H1 (cell line): ENCODE results near the gene GTSE1. TPM values are rescaled to one million over a fixed set of nuclear protein-coding genes. Genes with fewer than 3 reads are reported as not detected.

Source experiments
- CTCF ChIA-PET: fragments of 300-600 bp; sonication (Branson Sonifier 250); formaldehyde crosslinking; loops from one replicate; lab custom pipeline; 2021; ENCODE audit not compliant: partially characterized antibody; lab: Charles Lee
- POLR2A ChIA-PET: fragments of 300-600 bp; sonication (Branson Sonifier 250); formaldehyde crosslinking; loops from one replicate; lab custom pipeline; 2021; ENCODE audit warnings: inconsistent platforms; ENCODE audit not compliant: partially characterized antibody; lab: Charles Lee
- DNase-seq, 2 experiments: peaks; one replicate each; pipeline versions ENCODE4 v3.0.0 to v3.0.0-alpha.2; 2010 to 2022; ENCODE audit warnings: low spot score in 2 of 2, low read depth in 1 of 2, mixed read lengths in 1 of 2
- FAIRE-seq: peaks from 2 replicates; lab custom pipeline; 2011; peaks lifted over from hg19 to GRCh38; lab: Jason Lieb, UNC
- H2AFZ ChIP-seq: 2 replicates; pipeline ENCODE4 v1.8.1; 2012; ENCODE audit warnings: low read length, inconsistent platforms
- H2AK5ac ChIP-seq: 2 replicates; pipeline ENCODE4 v1.6.1; 2013; ENCODE audit warnings: low read depth, low read length
- H2BK120ac ChIP-seq: replicated peaks from 2 replicates; pipeline ENCODE3; 2013; ENCODE audit warnings: low read depth, low read length, inconsistent platforms
- H2BK12ac ChIP-seq: 2 replicates; pipeline ENCODE4 v1.6.1; 2013; ENCODE audit warnings: low read depth, low read length
- H2BK15ac ChIP-seq: 2 replicates; pipeline ENCODE4 v1.6.1; 2013; ENCODE audit warnings: low read length
- H2BK20ac ChIP-seq: 2 replicates; pipeline ENCODE4 v1.6.1; 2013; ENCODE audit warnings: low read length
- H2BK5ac ChIP-seq: 2 replicates; pipeline ENCODE4 v1.6.1; 2013; ENCODE audit warnings: low read depth, low read length
- H3K14ac ChIP-seq: 2 replicates; pipeline ENCODE4 v1.6.1; 2013; ENCODE audit warnings: inconsistent platforms; ENCODE audit not compliant: insufficient read length
- H3K18ac ChIP-seq: 2 replicates; pipeline ENCODE4 v1.6.1; 2013; ENCODE audit warnings: low read length; ENCODE audit errors: extremely low read depth
- H3K23ac ChIP-seq: 2 replicates; pipeline ENCODE4 v1.6.1; 2013; ENCODE audit warnings: inconsistent platforms; ENCODE audit not compliant: insufficient read length
- H3K23me2 ChIP-seq: 2 replicates; pipeline ENCODE4 v1.6.1; 2013; ENCODE audit warnings: low read depth, low read length
- H3K27ac ChIP-seq: 2 replicates; pipeline ENCODE4 v1.6.1; 2011; ENCODE audit warnings: low read depth, low read length, inconsistent platforms
- H3K27me3 ChIP-seq, 4 experiments: replicated peaks in 1 of 4; 1 replicate in 1 of 4; 2 replicates in 3 of 4; pipeline versions ENCODE4 v1.6.1 to v1.8.1; 2011 to 2013; ENCODE audit warnings: low read length in 3 of 4, mild to moderate bottlenecking in 3 of 4, inconsistent platforms in 2 of 4, mixed read lengths in 2 of 4, moderate library complexity in 1 of 4; ENCODE audit not compliant: control insufficient read depth in 3 of 4, insufficient read depth in 3 of 4; ENCODE audit errors: extremely low read depth in 1 of 4
- H3K36me3 ChIP-seq, 4 experiments: 2 replicates each; pipeline versions ENCODE4 v1.6.1 to v1.8.1; 2011 to 2013; ENCODE audit warnings: mild to moderate bottlenecking in 4 of 4, low read length in 3 of 4, moderate library complexity in 2 of 4, control low read depth in 1 of 4, inconsistent platforms in 1 of 4; ENCODE audit not compliant: insufficient read depth in 4 of 4, control insufficient read depth in 2 of 4
- H3K4ac ChIP-seq: replicated peaks from 2 replicates; pipeline ENCODE3; 2013; ENCODE audit warnings: low read length, low read depth, mixed read lengths, inconsistent platforms; ENCODE audit not compliant: insufficient read length
- H3K4me1 ChIP-seq, 4 experiments: replicated peaks in 1 of 4; 1 replicate in 1 of 4; 2 replicates in 3 of 4; pipeline versions ENCODE4 v1.6.1 to v1.8.1; 2011 to 2013; ENCODE audit warnings: low read length in 3 of 4, inconsistent platforms in 2 of 4, mixed read lengths in 1 of 4; ENCODE audit not compliant: insufficient read depth in 4 of 4, control insufficient read depth in 3 of 4
- H3K4me2 ChIP-seq, 2 experiments: 2 replicates each; pipeline versions ENCODE4 v1.6.1 to v1.8.1; 2011 to 2013; ENCODE audit warnings: low read depth in 2 of 2, low read length in 2 of 2, control low read depth in 1 of 2, inconsistent platforms in 1 of 2, mild to moderate bottlenecking in 1 of 2; ENCODE audit not compliant: insufficient read depth in 1 of 2
- H3K4me3 ChIP-seq, 4 experiments: fragments of 200-600, 300-600 bp in 1 of 4; sonication (generic), shearing (Covaris generic), sonication (Bioruptor Twin) in 1 of 4; 2 replicates each; pipeline versions ENCODE4 v1.5.1 to v1.8.1; 2011 to 2016; ENCODE audit warnings: low read length in 4 of 4, low read depth in 3 of 4, control low read depth in 2 of 4, inconsistent platforms in 2 of 4, mild to moderate bottlenecking in 2 of 4, mixed read lengths in 1 of 4, moderate library complexity in 1 of 4; ENCODE audit not compliant: insufficient read depth in 2 of 4; ENCODE audit errors: extremely low read depth in 1 of 4
- H3K56ac ChIP-seq: replicated peaks from 2 replicates; pipeline ENCODE3; 2013; ENCODE audit warnings: low read depth, mild to moderate bottlenecking, mixed read lengths, low read length, inconsistent platforms; ENCODE audit not compliant: insufficient read length
- H3K79me1 ChIP-seq: 2 replicates; pipeline ENCODE4 v1.6.1; 2013; ENCODE audit warnings: low read depth, low read length, control low read depth
- H3K79me2 ChIP-seq, 2 experiments: 2 replicates each; pipeline versions ENCODE4 v1.6.1 to v1.8.1; 2012 to 2013; ENCODE audit warnings: low read length in 2 of 2, mild to moderate bottlenecking in 2 of 2, inconsistent platforms in 1 of 2; ENCODE audit not compliant: insufficient read depth in 2 of 2, control insufficient read depth in 1 of 2
- H3K9ac ChIP-seq, 4 experiments: replicated peaks in 1 of 4; 1 replicate in 1 of 4; 2 replicates in 3 of 4; pipeline versions ENCODE4 v1.6.1 to v1.8.1; 2011 to 2013; ENCODE audit warnings: low read depth in 3 of 4, low read length in 3 of 4, control low read depth in 2 of 4, mild to moderate bottlenecking in 2 of 4, moderate library complexity in 2 of 4, inconsistent platforms in 1 of 4; ENCODE audit errors: extremely low read depth in 1 of 4
- H3K9me3 ChIP-seq, 2 experiments: 2 replicates each; pipeline versions ENCODE4 v1.6.1 to v1.8.1; 2012 to 2013; ENCODE audit warnings: mild to moderate bottlenecking in 2 of 2, moderate library complexity in 2 of 2, control low read depth in 1 of 2, inconsistent platforms in 1 of 2, low read depth in 1 of 2, low read length in 1 of 2, mixed read lengths in 1 of 2; ENCODE audit not compliant: insufficient read depth in 2 of 2
- H4K20me1 ChIP-seq, 2 experiments: replicated peaks in 1 of 2; 2 replicates each; pipeline versions ENCODE3 to v1.8.1; 2011 to 2013; ENCODE audit warnings: inconsistent platforms in 2 of 2, low read length in 2 of 2, mild to moderate bottlenecking in 1 of 2; ENCODE audit not compliant: insufficient read depth in 2 of 2, control insufficient read depth in 1 of 2
- H4K5ac ChIP-seq: 2 replicates; pipeline ENCODE4 v1.6.1; 2013; ENCODE audit warnings: low read length, low read depth, mixed read lengths, inconsistent platforms; ENCODE audit not compliant: insufficient read length
- H4K8ac ChIP-seq: 2 replicates; pipeline ENCODE4 v1.8.0; 2013; ENCODE audit warnings: mild to moderate bottlenecking, moderate library complexity, low read length, inconsistent platforms; ENCODE audit not compliant: insufficient read depth; ENCODE audit errors: extremely low read depth
- H4K91ac ChIP-seq: replicated peaks from 2 replicates; pipeline ENCODE3; 2013; ENCODE audit warnings: low read length, mixed read lengths, inconsistent platforms; ENCODE audit not compliant: insufficient read length
- CHD1 ChIP-seq: IDR thresholded peaks from 2 replicates; pipeline ENCODE4 v1.6.1; 2012; ENCODE audit warnings: low read depth, low read length, improper control_type of control experiment
- JUND ChIP-seq: IDR thresholded peaks from 2 replicates; pipeline ENCODE4 v1.6.1; 2011; ENCODE audit warnings: mild to moderate bottlenecking, improper control_type of control experiment, low read length
- KDM4A ChIP-seq: IDR thresholded peaks from one replicate; pipeline ENCODE4 v1.7.1; 2012; ENCODE audit warnings: low read depth, mild to moderate bottlenecking, moderate library complexity, low read length, inconsistent platforms; ENCODE audit not compliant: severe bottlenecking
- NANOG ChIP-seq: IDR thresholded peaks from 2 replicates; pipeline ENCODE4 v1.6.1; 2011; ENCODE audit warnings: low read length, low read depth, mild to moderate bottlenecking, inconsistent platforms; ENCODE audit not compliant: insufficient read depth, poor library complexity, severe bottlenecking
- SUZ12 ChIP-seq: fragments of 200-600 bp; sonication (generic); IDR thresholded peaks from 2 replicates; pipeline ENCODE4 v1.6.1; 2012; ENCODE audit warnings: mild to moderate bottlenecking, inconsistent platforms, low read length, moderate library complexity, mixed read lengths
- YY1 ChIP-seq: IDR thresholded peaks from 2 replicates; pipeline ENCODE4 v1.6.1; 2011; ENCODE audit warnings: low read depth, mild to moderate bottlenecking, low read length
- WGBS, 2 experiments: shearing (Covaris generic) in 1 of 2; methylation state at CpG; one replicate each; pipeline versions ENCODE4 v1.1.6 to v1.1.7; 2013 to 2015; ENCODE audit warnings: low lambda C conversion rate in 2 of 2, mixed read lengths in 2 of 2, inconsistent platforms in 1 of 2, low coverage in 1 of 2, missing lambda C conversion rate in 1 of 2; ENCODE audit not compliant: insufficient replicate concordance in 2 of 2, insufficient coverage in 1 of 2, insufficient read length in 1 of 2; ENCODE audit errors: extremely low coverage in 1 of 2, missing lambda C conversion rate in 1 of 2; 5-methylcytosine and 5-hydroxymethylcytosine counted together
- polyA plus RNA-seq, 7 experiments: library from polyadenylated mRNA; depleted of rRNA in 3 of 7; stranded (reverse) in 5 of 7; unstranded in 2 of 7; fragments of >200 nt in 5 of 7; fragments of 200-250 nt in 2 of 7; gene quantifications; 1 replicate in 5 of 7; 2 replicates in 1 of 7; 4 replicates in 1 of 7; pipeline versions ENCODE4 v1.2.1 to v1.2.3, GENCODE V29; 2011 to 2013; ENCODE audit warnings: missing spikeins in 2 of 7, mixed read lengths in 2 of 7
- total RNA-seq: library from RNA; stranded (reverse); fragmentation: NEBNext Ultra II Directional; extraction: Animal tissue kit (Norgen Biotek cat#: 25700); gene quantifications from 2 replicates; pipeline ENCODE4 v1.2.1, GENCODE V29; 2021

GTSE1 gene
- total and polyA plus RNA-seq, 2 of the 8 experiments (the other 6 are each of a cell fraction or from before 2014, with no cell fraction given) = 17.5 to 38.6 TPM

DNA sequence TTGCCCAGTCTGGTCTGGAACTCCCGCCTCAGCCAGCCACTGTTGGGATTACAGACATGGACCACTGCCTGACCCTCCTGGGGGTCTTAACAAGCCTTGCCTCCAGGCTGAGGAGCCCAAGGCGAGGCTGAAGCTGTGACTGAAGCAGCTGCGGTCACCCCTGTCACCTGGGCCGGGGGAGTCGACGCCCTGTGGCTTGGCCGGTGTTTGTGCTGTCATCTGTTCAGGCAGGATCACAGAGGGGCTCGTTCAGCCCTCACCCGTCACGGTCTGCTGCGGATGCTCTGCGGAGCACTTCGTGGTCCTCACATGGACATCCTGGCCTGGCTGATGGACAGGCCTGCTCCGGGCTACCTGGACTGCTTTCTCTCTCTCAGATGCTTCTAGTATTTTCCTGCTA lies 62.7 kb downstream of the GTSE1 start:
- Histone ChIP-seq H3K27me3 (no peaks in the 10 kb centered on the region), H4K8ac (no peak overlapping the region), H3K23me2 (no peaks in the 10 kb centered on the region), H3K79me2 (no peaks in the 10 kb centered on the region), H3K9me3 (no peaks in the 10 kb centered on the region; a peak in 1 of 4 replicates), H2AK5ac (no peak overlapping the region), H3K18ac (no peak overlapping the region), H4K91ac (no peak overlapping the region), H2BK15ac (no peak overlapping the region), H2AFZ (no peak overlapping the region), H3K9ac (no peak overlapping the region), H3K27ac (no peak overlapping the region), H2BK12ac (no peak overlapping the region)
- FAIRE-seq (no peak), DNase-seq (no peak)
- ChIA-PET POLR2A (interaction anchor here (1.2 to 1.5 kb wide), 2 partner anchors 14 to 23 kb away, joined by 3 read pairs; no protein-coding TSS in a partner anchor), CTCF (interaction anchor here (1.1 to 5.4 kb wide), 4 partner anchors 8 to 183 kb away, joined by 3 to 44 read pairs (median 6); no protein-coding TSS in a partner anchor)
- TF ChIP-seq KDM4A (no peak), SUZ12 (no peak), YY1 (no peak), CHD1 (no peak), NANOG (no peak), JUND (no peak)
- TF ChIP-seq, all 59 proteins: peak for 0
- H4K20me1 ChIP-seq = peaks cover 4 to 6% of the 10 kb centered on the region in 2 experiments
- no peak overlapping the region for H3K4me3 ChIP-seq
- 89% methylated on average over 14 of the region's 14 CpGs; no CpG with 5 or more reads in 1 of the 2 experiments for WGBS, 2 experiments
- H2BK20ac ChIP-seq = no peak overlapping the region
- H3K4me2 ChIP-seq = no peak overlapping the region
- H3K4me1 ChIP-seq = no peaks in the 10 kb centered on the region
- H4K5ac ChIP-seq = no peak overlapping the region
- H3K4ac ChIP-seq = no peak overlapping the region
- H2BK120ac ChIP-seq = no peak overlapping the region
- H3K36me3 ChIP-seq = peaks cover 0 to 13% (median 7%) of the 10 kb centered on the region in 4 experiments; a peak in 4 of 8 replicates
- no peaks in the 10 kb centered on the region for H3K79me1 ChIP-seq
- H3K23ac ChIP-seq = no peak overlapping the region
- no peak overlapping the region for H2BK5ac ChIP-seq
- H3K56ac ChIP-seq = no peak overlapping the region
- H3K14ac ChIP-seq = no peak overlapping the region
